GM21423 (cell line): ENCODE measurements around the gene LYST.
"Not testable (repeated sequence)": the region's sequence is repeated elsewhere in the genome, so short reads cannot be mapped to it uniquely, and the experiment has no call there.

Experiments used
- ATAC-seq: cut with Tn5 transposase; IDR thresholded peaks from one replicate; pipeline ENCODE4 v1.9.1; 2021; ENCODE audit warnings: mild to moderate bottlenecking, moderate library complexity; ENCODE audit not compliant: unreplicated experiment

Gene LYST

DNA sequence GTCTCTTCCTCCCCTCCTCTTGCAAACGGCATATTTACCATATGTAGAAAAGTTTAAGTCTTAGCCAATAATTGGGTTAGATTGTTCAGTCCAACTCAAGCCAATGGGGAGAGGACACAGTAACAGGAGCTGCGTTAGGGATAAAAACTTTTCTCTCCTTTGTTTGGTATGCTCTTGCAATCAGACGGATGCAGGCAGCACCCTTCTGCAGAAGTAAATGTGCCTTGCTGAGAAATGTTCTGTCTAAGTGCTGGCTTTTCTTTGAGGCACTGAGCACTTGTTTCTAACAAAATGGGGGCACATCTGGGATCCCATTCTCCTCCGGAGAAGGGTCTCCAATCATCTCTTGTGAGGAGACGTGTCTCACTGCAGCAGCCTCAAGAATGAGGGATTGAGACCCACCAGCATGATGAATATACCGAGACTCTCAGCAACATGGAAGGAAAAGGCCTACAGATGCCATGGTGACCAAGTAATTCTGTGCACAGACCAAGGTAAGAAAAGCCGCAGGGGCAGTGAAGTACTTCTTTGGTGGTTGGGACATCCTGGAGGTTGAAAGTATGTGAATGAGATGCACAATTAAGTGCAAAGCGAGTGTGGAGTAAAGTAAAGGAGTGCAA is 196.4 kb downstream of the LYST start:
- ATAC-seq, result no peak

DNA sequence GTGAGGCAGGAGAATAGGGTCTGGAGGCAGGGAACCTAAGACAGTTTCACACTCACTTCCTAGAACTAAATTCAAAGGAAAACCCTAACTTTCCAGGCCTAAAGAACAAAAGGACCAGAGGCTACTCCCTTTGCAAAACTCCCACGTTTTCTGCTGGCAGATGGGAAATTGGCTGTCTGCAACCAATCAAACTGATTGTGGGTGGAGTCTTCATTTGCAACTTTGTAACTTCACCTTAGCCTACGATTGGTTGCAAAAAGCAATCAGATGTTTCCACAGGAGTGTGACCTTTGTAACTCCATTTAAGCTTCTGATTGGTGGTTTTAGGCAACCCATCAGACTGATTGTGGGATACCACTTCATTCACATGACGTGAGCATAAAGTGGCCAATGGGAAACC is 197.4 kb downstream of the LYST start:
- ATAC-seq, result no peak

DNA sequence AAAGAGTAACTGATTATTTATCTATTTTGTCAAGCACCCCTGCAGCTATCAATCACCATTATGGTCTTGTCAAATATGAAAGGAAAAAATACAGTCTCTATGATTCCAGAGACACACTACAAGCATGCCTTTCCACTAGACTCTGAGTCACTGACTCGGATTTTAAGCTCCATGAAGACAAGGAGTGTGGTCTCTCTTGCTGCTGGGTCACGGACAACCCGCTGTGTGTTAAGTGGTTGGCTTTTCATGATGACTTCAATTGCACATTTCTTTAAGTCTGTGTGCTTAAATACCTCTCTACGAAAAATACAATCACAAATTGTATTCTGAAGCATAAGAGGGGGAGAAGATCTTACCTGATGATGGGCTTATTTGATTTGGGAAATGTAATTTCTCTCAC is 203.1 kb downstream of the LYST start:
- ATAC-seq, result no peak

DNA sequence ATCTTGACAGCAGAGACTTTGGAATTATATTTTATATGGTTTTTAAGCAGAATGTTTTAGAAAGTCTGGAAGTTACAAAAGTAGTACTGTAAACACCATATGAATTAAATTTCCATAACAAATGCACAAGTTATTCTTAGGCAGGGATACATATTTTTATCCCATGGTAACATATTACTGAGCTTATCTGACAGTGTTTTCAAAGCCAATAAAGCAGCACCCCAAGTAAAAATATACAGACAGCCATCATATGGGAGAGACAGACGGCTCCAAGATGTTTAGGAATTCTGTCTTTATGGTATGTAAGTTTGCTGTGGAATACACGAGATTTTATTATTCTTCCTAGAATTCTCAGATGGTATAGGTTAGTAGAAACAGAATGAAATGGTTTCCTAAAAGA is 205.1 kb downstream of the LYST start:
- no peak for ATAC-seq

DNA sequence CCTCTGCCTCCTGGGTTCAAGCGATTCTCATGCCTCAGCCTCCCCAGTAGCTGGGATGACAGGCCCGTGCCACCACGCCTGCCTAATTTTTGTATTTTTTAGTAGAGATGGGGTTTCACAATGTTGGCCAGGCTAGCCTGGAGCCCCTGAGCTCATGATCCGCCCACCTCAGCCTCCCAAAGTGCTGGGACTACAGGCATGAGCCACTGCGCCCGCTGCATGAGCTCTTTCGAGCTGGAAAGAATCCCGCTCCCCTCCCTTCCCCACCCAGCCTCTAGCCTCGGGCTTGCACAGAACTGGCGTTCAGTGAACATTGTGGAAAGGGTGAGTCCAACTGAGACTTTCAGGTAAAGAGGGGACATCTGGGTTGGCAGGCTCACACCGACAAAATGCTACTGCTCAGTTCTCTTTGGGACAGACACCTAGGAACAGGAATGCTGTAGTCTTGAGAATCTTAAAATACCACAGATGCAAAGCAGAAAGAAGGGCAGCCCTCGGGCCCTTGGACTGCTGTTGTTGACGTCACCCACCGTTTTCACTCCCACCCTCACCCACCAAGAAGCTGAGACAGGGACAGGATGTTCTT is 207.4 kb downstream of the LYST start:
- ATAC-seq, result no peak

DNA sequence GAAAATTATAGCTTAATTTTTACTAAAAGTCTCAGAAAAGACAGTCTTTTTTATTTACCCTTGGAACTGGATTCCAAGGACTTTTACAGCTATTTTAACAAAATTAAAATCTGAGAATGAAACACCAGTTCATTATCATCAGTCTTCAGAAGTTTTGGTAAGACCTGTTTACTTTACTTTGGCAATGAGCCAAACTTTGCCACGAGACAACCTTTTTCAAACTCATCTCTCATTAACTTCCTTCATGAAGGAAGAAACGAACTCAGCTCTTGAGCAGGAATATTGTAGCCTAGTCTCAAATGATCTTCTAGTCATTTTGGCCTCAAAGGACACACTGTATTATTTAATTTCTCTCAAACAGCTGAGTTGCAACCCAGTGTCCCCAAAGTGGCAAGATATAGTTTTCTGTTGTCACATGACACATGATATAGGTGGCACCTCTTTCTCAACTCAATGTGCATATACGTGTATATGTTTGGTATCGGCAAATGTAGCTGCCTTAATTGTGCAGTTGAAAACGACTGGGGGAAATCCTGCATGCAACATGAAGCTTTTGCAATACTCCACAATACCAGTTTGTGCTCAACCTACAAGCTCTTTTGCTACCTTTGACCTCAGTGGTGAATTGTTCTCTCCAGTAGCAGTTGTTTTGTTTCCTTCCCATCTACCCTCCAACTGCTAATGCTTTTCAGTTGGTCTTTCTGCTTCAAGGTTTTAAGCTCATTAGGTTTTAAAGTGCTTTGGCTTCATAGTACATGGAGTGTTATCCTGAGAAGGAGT is 208.8 kb downstream of the LYST start:
- ATAC-seq, result no peak

DNA sequence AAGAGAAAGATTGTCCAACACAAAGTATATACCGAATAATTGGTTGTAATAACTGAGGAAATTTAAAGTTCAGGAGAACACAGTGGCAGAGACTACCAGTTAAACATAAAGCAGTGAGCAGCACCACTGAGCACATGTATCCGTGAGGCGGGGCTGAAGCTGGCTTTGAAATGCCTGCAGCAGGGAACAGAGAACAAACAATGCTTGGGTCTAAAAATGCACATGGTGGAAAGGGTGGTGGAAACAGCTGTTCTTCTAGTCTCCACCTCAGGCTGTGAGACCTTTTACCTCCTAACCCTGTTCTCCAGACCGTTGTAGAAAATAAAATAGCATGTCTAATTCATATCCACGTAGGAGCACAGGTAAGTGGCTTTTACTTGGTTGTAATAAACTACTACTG is 209.4 kb downstream of the LYST start:
- no peak for ATAC-seq

DNA sequence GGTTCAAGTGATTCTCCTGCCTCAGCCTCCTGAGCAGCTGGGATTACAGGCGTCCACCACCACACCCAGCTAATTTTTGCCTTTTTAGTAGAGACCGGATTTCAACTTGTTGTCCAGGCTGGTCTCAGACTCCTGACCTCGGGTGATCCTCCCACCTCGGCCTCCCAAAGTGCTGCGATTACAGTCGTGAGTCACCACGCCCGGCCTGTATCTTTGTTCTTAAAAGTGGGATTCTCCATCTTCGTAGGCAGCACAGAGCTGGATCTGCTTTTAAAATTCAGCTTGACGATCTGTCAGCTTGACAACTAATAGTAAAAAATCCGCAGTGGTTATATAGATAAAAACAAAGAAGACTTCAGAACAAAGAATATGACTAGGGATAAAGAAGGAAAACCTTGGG is 214.3 kb downstream of the LYST start:
- ATAC-seq, result no peak

DNA sequence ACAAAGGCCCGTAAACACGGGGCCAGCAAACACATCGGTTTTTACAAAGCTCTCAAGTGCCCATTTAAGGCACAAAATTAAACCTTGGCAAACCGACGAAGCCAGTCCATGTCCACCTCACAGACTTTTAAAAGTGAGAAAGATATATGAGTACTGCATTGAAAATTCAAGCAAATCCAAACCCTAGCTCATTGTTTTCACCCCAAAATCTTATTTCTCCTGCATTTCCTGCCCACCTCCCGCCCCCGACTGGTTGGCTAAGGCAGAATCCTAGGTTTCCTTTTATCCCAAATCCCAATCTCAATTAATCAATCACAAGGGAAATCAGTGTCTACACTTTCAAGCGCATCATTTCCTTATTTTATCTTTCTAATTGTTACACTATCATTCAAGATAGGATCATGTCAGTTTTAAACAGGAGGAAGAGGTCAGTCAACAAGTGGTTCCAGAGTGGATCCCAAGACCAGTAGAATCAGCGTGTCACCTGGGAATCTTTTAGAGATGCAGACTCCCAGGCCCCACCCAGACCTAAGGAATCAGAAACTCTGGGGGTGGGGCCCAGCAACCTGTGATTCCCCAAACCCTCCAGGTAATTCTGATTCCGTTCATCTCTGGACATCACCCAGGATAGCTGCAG is 215.4 kb downstream of the LYST start:
- ATAC-seq, result no peak

DNA sequence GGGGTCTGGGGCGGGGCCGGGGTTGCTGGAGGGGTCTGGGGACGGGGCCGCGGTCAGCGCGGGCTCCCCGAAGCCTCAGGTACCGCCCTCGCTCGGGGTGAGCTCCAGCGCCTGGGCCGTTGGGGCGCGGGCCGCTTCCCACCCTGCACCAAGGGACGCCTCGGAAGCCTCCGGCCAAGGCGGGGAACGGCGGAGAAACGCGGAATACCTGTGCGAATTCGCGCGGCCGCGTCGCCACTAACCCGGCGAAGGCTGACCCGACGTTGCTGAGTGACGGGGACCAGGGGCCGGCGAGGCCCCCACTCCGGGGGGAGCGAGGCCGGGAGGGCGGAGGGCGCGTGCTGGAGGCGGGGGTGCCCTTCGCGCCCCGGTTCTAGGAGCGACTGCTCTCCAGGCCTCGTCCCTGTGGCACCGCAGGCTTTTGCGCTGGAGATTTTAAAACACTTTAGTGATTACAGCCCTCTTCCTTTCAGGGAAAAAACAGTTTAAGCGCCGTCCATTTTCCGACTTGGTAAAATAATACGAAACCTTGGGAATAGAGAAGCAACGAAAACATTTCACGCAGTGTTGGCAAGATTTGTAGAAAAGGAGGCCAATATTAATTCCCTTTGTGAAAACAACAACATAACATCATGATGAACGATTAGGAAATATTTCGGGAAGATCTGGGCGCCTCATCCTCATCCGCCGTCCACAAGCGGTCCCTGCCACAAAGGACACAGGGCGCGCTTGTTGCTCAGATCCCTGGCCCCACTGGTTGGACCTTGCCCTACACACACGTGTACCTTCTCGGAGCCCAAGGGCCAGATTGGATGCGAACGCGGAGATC is 216.2 kb downstream of the LYST start:
- no peak for ATAC-seq

DNA sequence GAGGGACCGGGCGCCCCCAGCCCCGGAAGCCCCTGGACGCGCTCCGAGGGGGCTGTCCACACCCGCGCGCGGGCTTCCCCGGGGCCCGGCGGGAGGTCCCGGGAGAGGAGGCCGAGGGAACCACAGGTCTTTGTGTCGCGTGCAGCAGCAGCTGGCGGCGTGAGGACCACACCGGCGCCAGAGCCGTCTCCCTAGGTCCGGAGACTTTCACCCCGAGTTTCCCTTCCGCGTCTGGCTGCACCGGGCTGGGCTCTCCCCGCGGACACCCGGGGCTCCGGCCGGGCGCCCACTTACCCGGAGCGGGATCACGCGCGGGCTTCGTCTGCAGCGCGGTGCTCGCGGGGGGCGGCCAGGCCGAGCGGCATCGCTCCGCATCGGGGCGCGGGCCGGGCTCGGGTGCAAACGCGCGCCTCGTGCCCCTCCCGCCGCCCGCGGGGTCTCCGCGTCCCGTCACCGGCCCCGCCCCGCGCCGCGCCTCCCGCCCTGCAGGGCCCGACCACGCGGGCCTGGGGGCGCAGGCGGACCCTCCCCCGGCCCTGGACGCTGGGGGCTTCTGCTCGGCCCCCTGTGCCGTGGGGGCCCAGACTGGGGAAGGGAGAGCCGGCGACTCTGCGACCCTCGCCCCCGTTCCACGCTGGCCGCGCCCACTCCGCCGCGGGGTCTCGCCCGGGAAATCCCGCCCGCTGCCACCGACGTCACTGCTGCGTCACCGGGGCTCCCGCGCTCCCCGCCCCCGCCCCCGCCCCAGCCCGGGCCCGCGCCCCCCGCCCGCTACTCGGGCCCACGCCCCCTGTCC is 217.1 kb downstream of the LYST start, which contains the start of gene GNG4:
Gene GNG4 (minus strand): TSS at position 417 of the 796 bp plus-strand sequence. CDS start 65,946 bp downstream, outside the sequence.
- no peak for ATAC-seq

DNA sequence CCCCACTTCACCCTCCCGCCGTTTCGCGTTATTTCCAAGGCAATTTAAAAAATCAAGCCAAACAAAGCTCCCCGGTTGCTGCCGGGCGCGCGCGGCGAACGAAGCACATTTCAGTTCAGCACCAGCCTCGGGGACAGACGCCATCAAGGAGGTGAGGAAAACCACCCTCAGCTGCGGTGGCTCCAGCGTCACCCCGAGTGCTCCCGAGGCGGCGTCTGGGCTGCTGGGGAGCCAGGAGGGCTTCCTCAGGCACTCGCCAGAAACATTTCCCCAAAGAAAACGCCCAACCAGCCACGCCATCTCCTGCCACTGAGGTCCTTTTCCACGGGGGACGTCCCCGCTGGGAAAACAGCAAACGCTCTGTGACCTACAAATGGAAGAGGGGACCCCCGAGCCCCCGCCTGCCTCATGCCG is 217.7 kb downstream of the LYST start:
- ATAC-seq, result peak; percentile 64

DNA sequence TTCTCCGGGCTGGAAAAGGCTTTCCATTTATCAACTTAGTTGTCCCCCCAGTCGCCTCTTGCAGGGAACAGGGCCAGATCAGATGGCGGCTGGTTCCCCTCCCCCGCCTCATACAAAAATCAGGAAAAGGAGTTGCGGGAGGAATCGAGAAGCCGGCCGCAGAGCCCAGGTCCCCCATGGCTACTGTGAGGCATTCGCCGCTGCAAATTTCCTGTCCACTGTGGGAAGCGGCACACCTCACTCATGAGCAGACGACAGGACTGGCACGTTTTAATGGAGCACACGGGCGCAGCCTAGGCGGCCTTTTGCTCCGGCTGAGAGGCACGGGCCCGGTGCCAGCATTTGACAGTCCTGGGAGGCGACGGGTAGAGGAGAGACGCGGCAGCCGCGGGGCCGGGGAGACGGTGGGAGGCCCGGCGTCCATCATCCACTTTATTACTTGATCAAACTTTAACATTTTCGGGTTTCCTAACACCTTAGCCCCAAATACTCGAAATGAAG is 218.2 kb downstream of the LYST start:
- ATAC-seq, result no peak

DNA sequence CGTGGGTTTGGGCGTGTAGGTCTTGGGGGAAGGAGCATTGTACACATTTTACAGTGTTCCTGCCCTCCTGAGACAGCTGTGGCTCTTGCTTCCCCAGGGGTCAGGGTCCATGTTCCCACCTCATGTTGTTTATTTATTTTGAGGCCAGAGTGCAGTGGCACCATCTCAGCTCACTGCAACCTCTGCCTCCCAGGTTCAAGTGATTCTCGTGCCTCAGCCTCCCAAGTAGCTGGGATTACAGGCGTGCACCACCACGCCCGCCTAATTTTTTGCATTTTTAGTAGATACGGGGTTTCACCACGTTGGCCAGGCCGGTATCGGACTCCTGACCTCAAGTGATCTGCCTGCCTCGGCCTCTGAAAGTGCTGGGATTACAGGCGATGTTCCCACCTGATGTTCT is 219.2 kb downstream of the LYST start:
- not testable (repeated sequence) for ATAC-seq

DNA sequence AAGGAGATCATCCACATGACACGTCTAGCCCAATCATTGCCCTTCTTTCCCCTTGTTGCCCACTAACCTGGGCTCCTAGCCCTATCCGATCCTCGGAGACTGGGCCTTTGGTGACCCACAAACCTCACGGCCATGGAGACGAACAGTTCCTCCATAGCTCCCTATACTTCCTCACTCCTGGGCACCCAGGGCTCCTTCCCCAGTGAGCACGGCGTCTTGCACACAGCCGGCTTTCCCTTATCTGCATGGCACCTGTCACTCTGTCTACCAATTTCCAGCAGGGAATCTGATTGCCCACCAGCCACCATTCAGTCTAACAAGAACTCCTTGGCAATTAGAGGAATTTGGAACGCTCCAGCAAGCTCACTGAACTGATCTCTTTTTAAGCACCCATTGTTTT is 220.2 kb downstream of the LYST start:
- ATAC-seq, result no peak

DNA sequence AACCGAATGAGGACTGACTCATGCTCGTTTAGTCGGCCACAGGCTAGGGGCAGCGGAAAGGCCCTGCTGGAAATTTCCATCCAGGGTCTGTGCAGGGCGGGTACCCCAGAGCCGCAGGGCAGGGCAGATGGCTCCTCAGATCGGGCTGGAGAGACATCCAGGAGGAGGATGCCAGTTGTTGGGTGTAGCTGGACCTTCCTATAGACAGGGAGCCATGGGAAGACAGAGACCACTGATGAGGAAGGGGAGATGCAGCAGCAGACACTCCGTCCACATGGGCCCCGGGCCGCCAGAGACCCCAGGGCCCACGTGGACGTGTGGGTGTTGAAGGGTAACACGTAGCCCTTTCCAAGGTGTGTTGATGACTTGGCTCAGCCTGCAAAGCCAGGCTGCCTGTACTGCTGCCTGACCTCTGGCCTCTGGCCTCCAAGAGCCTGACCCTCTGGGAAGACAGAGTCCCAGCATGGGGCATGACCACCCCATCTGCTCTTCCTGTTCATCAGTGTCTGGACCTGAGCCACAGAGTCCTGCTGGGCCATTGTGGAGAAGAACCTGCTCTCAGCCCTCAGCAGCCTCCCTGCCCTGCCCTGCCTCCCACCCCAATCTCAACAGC is 221.9 kb downstream of the LYST start:
- no peak for ATAC-seq

DNA sequence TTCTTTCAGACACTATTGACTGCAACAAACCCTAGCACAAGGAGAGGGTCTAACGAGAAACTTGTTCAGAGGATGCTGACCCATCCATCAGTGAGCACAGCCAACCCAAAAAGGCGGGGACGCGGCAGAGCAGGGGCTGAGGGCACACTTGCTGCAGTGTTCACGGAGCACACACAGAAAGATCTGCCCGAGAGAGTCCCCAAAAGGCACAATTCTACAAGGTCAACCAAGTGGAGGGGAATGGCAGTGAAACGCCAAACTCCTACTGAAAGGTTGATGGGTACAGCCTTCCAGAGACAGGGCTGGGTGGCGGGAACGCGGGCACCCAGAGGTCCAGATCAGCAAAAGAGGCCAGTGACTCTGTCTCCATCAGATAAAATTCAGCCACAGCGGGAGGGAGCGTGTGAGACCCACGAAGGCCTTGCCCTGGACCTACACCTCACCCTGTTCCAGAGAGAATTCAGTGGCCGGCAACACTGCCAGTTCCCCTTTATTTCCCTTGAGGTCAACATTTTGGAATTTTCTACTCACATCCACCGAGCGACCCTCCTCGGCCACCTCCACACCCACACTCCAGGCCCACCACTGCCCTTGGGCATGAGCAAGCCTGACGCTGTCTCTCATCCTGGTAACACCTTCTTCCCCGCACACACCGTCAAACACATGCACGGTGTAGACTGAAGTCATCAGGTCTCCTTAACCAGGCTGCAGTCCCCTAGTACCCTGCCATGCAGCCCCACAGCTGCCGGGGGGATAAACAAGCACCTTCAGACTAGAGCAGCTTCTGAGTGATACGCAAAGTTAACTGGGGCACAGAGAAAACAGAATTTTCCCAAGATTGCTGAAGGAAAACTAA is 222.6 kb downstream of the LYST start:
- no peak for ATAC-seq

DNA sequence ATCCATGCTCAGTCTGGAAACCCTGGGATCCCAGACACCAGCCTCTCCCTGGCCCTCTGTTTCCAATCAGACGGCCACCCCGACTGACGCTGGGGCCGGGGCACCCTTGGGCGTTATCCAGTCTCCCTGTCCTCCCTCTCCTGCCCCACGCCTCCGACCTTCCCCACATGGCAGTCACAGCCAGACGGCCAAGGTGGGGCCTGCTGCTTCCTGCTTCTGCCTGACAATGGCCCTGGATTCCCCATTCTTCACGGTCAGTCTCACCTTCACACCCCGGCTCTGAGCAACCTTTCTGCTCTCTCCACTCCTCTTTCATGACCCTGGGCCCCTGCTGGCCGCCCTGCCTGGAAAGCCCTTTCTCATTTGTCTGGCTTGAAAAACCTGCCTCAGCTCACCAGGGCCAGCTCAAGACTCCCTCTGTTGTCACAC is 223.7 kb downstream of the LYST start:
- ATAC-seq, result no peak
